ENCODE measurements around the gene ACOT7.

- TF ChIP-seq CTCF (conservative IDR thresholded peaks at IDR 0.05; ENCODE audit: low read length): no peak
- TF ChIP-seq EZH2phosphoT487 (IDR thresholded peaks at IDR 0.05; ENCODE audit: borderline replicate concordance): no peak
Measured at GRCh38 chr1:6260433-6260934, 133.1 kb downstream of the ACOT7 start.

Data from Loucy (cell line).